DOHH2 (cell line): ENCODE measurements around the gene DRC3.

Experiments used
- CTCF ChIP-seq: fragments of 200-600 bp; sonication (generic); IDR thresholded peaks from one replicate; pipeline ENCODE4 v1.5.1; 2014; ENCODE audit warnings: antibody characterized with exemption, mild to moderate bottlenecking, low read depth, low read length; ENCODE audit not compliant: poor library complexity, severe bottlenecking
- EZH2phosphoT487 ChIP-seq: fragments of 200-600 bp; sonication (generic); IDR thresholded peaks from 2 replicates; pipeline ENCODE4 v1.6.1; 2017; ENCODE audit warnings: borderline replicate concordance, mild to moderate bottlenecking, antibody characterized with exemption, low read length, moderate library complexity, mixed read lengths

GRCh38 chr17:17957584-17957916 lies 15.1 kb upstream of the DRC3 start:
- TF ChIP-seq CTCF: no peak
- TF ChIP-seq EZH2phosphoT487: no peak
